HL-60 (cell line): ENCODE measurements around the gene ALG6.

Experiments used
- POLR2AphosphoS5 ChIP-seq: IDR thresholded peaks from 2 replicates; pipeline ENCODE4 v1.6.1; 2012; ENCODE audit warnings: low read depth
- SPI1 ChIP-seq: IDR thresholded peaks from 2 replicates; pipeline ENCODE4 v1.6.1; 2012; ENCODE audit warnings: low read depth, mild to moderate bottlenecking, borderline replicate concordance
- TF ChIP-seq, protein P1 (sequence below): IDR thresholded peaks from one replicate; pipeline ENCODE4 v1.5.1; 2011; ENCODE audit warnings: low read length, control low read depth, inconsistent platforms; ENCODE audit not compliant: insufficient read depth
- TF ChIP-seq, protein P2 (sequence below): IDR thresholded peaks from 2 replicates; pipeline ENCODE4 v1.6.1; 2012; ENCODE audit warnings: low read depth; ENCODE audit not compliant: insufficient replicate concordance

DNA sequence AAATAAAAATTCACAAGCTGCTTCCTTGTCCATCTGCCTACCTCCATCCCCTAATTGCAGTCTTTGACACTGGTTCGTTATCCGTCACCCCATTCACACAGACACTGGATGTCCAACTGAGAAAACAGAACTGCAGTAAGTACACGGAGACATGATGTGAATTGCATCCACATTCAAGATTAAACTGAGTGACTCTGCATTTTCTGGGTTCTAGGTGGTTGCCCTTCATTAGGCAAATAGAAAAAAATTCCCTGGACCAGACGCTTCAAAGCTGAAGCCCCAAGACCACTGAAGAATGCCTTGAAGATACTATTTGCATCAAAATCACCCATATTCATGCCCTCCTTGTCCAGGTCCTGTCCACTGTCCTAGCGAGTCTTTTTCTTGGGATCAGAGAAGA is 7.9 kb upstream of the ALG6 start:
- TF ChIP-seq, protein P1, sequence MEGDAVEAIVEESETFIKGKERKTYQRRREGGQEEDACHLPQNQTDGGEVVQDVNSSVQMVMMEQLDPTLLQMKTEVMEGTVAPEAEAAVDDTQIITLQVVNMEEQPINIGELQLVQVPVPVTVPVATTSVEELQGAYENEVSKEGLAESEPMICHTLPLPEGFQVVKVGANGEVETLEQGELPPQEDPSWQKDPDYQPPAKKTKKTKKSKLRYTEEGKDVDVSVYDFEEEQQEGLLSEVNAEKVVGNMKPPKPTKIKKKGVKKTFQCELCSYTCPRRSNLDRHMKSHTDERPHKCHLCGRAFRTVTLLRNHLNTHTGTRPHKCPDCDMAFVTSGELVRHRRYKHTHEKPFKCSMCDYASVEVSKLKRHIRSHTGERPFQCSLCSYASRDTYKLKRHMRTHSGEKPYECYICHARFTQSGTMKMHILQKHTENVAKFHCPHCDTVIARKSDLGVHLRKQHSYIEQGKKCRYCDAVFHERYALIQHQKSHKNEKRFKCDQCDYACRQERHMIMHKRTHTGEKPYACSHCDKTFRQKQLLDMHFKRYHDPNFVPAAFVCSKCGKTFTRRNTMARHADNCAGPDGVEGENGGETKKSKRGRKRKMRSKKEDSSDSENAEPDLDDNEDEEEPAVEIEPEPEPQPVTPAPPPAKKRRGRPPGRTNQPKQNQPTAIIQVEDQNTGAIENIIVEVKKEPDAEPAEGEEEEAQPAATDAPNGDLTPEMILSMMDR: no peak
- TF ChIP-seq POLR2AphosphoS5: no peak
- TF ChIP-seq, protein P2, sequence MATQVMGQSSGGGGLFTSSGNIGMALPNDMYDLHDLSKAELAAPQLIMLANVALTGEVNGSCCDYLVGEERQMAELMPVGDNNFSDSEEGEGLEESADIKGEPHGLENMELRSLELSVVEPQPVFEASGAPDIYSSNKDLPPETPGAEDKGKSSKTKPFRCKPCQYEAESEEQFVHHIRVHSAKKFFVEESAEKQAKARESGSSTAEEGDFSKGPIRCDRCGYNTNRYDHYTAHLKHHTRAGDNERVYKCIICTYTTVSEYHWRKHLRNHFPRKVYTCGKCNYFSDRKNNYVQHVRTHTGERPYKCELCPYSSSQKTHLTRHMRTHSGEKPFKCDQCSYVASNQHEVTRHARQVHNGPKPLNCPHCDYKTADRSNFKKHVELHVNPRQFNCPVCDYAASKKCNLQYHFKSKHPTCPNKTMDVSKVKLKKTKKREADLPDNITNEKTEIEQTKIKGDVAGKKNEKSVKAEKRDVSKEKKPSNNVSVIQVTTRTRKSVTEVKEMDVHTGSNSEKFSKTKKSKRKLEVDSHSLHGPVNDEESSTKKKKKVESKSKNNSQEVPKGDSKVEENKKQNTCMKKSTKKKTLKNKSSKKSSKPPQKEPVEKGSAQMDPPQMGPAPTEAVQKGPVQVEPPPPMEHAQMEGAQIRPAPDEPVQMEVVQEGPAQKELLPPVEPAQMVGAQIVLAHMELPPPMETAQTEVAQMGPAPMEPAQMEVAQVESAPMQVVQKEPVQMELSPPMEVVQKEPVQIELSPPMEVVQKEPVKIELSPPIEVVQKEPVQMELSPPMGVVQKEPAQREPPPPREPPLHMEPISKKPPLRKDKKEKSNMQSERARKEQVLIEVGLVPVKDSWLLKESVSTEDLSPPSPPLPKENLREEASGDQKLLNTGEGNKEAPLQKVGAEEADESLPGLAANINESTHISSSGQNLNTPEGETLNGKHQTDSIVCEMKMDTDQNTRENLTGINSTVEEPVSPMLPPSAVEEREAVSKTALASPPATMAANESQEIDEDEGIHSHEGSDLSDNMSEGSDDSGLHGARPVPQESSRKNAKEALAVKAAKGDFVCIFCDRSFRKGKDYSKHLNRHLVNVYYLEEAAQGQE: no peak
- no peak for TF ChIP-seq SPI1
